PFSK-1 (cell line): ENCODE results near the gene STAT1.

Source experiments
- FOXP2 ChIP-seq: optimal IDR thresholded peaks from 2 replicates; pipeline ENCODE3; 2011; ENCODE audit warnings: borderline replicate concordance, control low read depth, inconsistent platforms; ENCODE audit not compliant: insufficient read depth; ENCODE audit errors: extremely low read length, extremely low read depth
- POLR2AphosphoS5 ChIP-seq: IDR thresholded peaks from 2 replicates; pipeline ENCODE4 v1.6.1; 2012; ENCODE audit warnings: low read depth, mild to moderate bottlenecking, control low read depth, low read length, moderate library complexity
- SIN3A ChIP-seq: IDR thresholded peaks from 2 replicates; pipeline ENCODE4 v1.6.1; 2012; ENCODE audit warnings: mild to moderate bottlenecking, low read length, moderate library complexity, borderline replicate concordance; ENCODE audit not compliant: insufficient read depth
- TAF1 ChIP-seq: IDR thresholded peaks from 2 replicates; pipeline ENCODE4 v1.6.1; 2012; ENCODE audit warnings: low read length, control low read depth, borderline replicate concordance; ENCODE audit not compliant: insufficient read depth
- TF ChIP-seq, protein P1 (sequence below), 2 experiments: IDR thresholded peaks; 2 replicates each; pipeline versions ENCODE4 v1.6.1 to v1.8.0; 2011 to 2012; ENCODE audit warnings: low read depth in 2 of 2, low read length in 2 of 2, control low read depth in 1 of 2, inconsistent platforms in 1 of 2, mild to moderate bottlenecking in 1 of 2, moderate library complexity in 1 of 2; ENCODE audit not compliant: insufficient read depth in 1 of 2

The STAT1 gene

DNA sequence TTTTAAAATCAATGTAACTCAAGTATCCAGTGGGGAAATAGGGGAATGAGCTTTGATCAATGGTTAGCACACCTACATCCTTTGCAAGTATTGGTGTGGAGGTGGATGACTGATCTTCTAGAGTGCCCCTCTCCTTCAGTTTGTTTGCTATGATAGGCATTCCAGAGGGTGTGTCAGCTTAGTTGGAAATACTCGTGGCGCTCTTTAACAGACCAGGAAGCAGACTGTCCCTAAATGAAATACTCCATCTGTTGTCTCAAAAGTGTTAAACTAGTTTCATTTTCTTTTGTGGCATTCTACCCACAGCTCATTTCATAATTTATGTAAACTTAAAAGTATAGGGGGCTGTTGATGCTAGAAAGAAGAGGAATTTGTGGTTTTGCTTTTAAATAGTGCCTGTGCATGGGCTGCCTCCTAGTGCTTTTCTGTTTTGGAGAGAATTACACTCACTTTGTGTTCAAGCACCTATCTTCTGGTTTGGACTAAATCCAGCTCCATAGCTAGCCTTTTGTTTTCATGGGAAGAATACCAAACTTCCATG lies 66.2 kb downstream of the STAT1 start:
- no peak for TF ChIP-seq SIN3A
- no peak for TF ChIP-seq FOXP2
- TF ChIP-seq, protein P1, sequence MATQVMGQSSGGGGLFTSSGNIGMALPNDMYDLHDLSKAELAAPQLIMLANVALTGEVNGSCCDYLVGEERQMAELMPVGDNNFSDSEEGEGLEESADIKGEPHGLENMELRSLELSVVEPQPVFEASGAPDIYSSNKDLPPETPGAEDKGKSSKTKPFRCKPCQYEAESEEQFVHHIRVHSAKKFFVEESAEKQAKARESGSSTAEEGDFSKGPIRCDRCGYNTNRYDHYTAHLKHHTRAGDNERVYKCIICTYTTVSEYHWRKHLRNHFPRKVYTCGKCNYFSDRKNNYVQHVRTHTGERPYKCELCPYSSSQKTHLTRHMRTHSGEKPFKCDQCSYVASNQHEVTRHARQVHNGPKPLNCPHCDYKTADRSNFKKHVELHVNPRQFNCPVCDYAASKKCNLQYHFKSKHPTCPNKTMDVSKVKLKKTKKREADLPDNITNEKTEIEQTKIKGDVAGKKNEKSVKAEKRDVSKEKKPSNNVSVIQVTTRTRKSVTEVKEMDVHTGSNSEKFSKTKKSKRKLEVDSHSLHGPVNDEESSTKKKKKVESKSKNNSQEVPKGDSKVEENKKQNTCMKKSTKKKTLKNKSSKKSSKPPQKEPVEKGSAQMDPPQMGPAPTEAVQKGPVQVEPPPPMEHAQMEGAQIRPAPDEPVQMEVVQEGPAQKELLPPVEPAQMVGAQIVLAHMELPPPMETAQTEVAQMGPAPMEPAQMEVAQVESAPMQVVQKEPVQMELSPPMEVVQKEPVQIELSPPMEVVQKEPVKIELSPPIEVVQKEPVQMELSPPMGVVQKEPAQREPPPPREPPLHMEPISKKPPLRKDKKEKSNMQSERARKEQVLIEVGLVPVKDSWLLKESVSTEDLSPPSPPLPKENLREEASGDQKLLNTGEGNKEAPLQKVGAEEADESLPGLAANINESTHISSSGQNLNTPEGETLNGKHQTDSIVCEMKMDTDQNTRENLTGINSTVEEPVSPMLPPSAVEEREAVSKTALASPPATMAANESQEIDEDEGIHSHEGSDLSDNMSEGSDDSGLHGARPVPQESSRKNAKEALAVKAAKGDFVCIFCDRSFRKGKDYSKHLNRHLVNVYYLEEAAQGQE (IDR thresholded peaks at IDR 0.05; ENCODE audit: insufficient read depth in 1 of 2, low read depth in 2 of 2, low read length in 2 of 2) = no peak

GRCh38 chr2:190947141-190947540 lies 66.8 kb downstream of the STAT1 start:
- TF ChIP-seq, protein P1 (IDR thresholded peaks at IDR 0.05; ENCODE audit: insufficient read depth in 1 of 2, low read depth in 2 of 2, low read length in 2 of 2) = no peak
- no peak for TF ChIP-seq POLR2AphosphoS5
- TF ChIP-seq SIN3A = no peak
- no peak for TF ChIP-seq TAF1
- no peak for TF ChIP-seq FOXP2

- TF ChIP-seq, protein P1 (IDR thresholded peaks at IDR 0.05; ENCODE audit: insufficient read depth in 1 of 2, low read depth in 2 of 2, low read length in 2 of 2) = no peak
These were observed 70.3 kb downstream of the STAT1 start for GRCh38 chr2:190943706-190944105.

DNA sequence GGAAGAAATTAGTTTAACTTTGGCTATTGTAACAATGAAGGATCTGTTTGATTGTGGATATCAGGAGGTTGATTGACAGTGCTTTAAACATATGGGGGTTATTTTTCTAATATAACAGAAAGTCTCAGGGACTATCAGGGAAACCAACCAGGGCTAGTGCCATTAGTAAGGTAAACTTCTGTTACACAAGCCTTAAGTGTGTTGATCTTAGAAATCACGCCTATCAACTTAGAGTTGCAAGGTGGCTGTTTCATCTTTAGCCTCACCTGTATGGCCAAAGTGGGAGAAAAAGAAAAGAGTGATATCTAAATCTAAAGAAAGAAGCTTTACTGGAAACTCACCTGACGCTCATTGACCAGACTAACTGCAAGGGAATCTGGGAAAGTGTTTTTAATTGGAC lies 71.3 kb downstream of the STAT1 start:
- no peak for TF ChIP-seq TAF1
- no peak for TF ChIP-seq POLR2AphosphoS5
- TF ChIP-seq, protein P1 (IDR thresholded peaks at IDR 0.05; ENCODE audit: insufficient read depth in 1 of 2, low read depth in 2 of 2, low read length in 2 of 2) = no peak
- TF ChIP-seq FOXP2 = no peak
- TF ChIP-seq SIN3A = no peak

- TF ChIP-seq SIN3A = no peak
- TF ChIP-seq, protein P1 (IDR thresholded peaks at IDR 0.05; ENCODE audit: insufficient read depth in 1 of 2, low read depth in 2 of 2, low read length in 2 of 2) = no peak
- TF ChIP-seq TAF1 = no peak
- TF ChIP-seq FOXP2 = no peak
- TF ChIP-seq POLR2AphosphoS5 = no peak
These were observed 72.4 kb downstream of the STAT1 start for GRCh38 chr2:190941571-190941970.
